Activated CD8-positive, alpha-beta memory T cell treated with anti-CD3 and anti-CD28 coated beads, Interleukin-2, amount 50 U/mL, for 4 hours (primary cell): Measurements from ENCODE around the gene CCDC136.

Experiments used
- DNase-seq: peaks from one replicate; pipeline ENCODE4 v3.0.0-alpha.2; 2020

The CCDC136 gene

GRCh38 chr7:128807191-128807590 is 15.4 kb downstream of the CCDC136 start:
- no peak for DNase-seq

- DNase-seq, result no peak
These were observed 17.6 kb downstream of the CCDC136 start for GRCh38 chr7:128809363-128809762.

- no peak for DNase-seq
These were observed 18.7 kb downstream of the CCDC136 start for GRCh38 chr7:128810473-128810872.

GRCh38 chr7:128810997-128811396 is 19.2 kb downstream of the CCDC136 start:
- no peak for DNase-seq

- no peak for DNase-seq
These were observed 20.1 kb downstream of the CCDC136 start for GRCh38 chr7:128811631-128812430.

- DNase-seq, result no peak
These were observed 20.9 kb downstream of the CCDC136 start for GRCh38 chr7:128812514-128813168.

GRCh38 chr7:128814499-128814898 is 22.7 kb downstream of the CCDC136 start:
- DNase-seq, result no peak

GRCh38 chr7:128815289-128815942 is 23.6 kb downstream of the CCDC136 start:
- no peak for DNase-seq

GRCh38 chr7:128818694-128819093 is 26.9 kb downstream of the CCDC136 start:
- no peak for DNase-seq

- DNase-seq, result no peak
These were observed 30.0 kb downstream of the CCDC136 start for GRCh38 chr7:128821724-128822123.

- no peak for DNase-seq
These were observed 34.7 kb downstream of the CCDC136 start for GRCh38 chr7:128826512-128826911.

GRCh38 chr7:128826916-128827247 is 35.1 kb downstream of the CCDC136 start:
- DNase-seq, result no peak

- DNase-seq, result no peak
These were observed 35.6 kb downstream of the CCDC136 start for GRCh38 chr7:128827248-128827958.

GRCh38 chr7:128827971-128828711 is 36.4 kb downstream of the CCDC136 start:
- no peak for DNase-seq

- DNase-seq, result no peak
These were observed 37.8 kb downstream of the CCDC136 start for GRCh38 chr7:128829391-128830166.

- DNase-seq, result peak; percentile 33
These were observed 38.7 kb downstream of the CCDC136 start, which contains the start of gene FLNC for GRCh38 chr7:128830231-128831177. Gene FLNC, plus strand, starts transcription at chr7:128830406. Its CDS starts 232 bp downstream, at chr7:128830638.

GRCh38 chr7:128831178-128831993 is 39.6 kb downstream of the CCDC136 start:
- DNase-seq, result no peak

- no peak for DNase-seq
These were observed 40.5 kb downstream of the CCDC136 start for GRCh38 chr7:128831994-128832879.

GRCh38 chr7:128832880-128833147 is 41.0 kb downstream of the CCDC136 start:
- DNase-seq, result no peak
